Measurements from ENCODE around the gene INPP1.

INPP1 gene

GRCh38 chr2:190412966-190413365, 69.6 kb downstream of the INPP1 start:
- DNase-seq: no peak

GRCh38 chr2:190413421-190413820, 70.0 kb downstream of the INPP1 start:
- DNase-seq: no peak

GRCh38 chr2:190415251-190415650, 71.9 kb downstream of the INPP1 start:
- no peak for DNase-seq

- no peak for DNase-seq
Observed at GRCh38 chr2:190415794-190416775, 72.7 kb downstream of the INPP1 start.

GRCh38 chr2:190417045-190417842, 73.9 kb downstream of the INPP1 start:
- no peak for DNase-seq

- DNase-seq: no peak
Observed at GRCh38 chr2:190418727-190419126, 75.3 kb downstream of the INPP1 start.

GRCh38 chr2:190420801-190421200, 77.4 kb downstream of the INPP1 start:
- no peak for DNase-seq

Data from fibroblast of skin of right quadriceps (primary cell).